AG09319 (cell line): ENCODE data around the gene ULK4.

Experiments
- DNase-seq: peaks from one replicate; pipeline ENCODE4 v3.0.0-alpha.2; 2010; ENCODE audit warnings: low read depth; ENCODE audit errors: extremely low read depth
- CTCF ChIP-seq: IDR thresholded peaks from 2 replicates; pipeline ENCODE4 v1.5.1; 2011; ENCODE audit warnings: low read depth, mild to moderate bottlenecking, inconsistent platforms, low read length, moderate library complexity

Gene ULK4

GRCh38 chr3:41673650-41674049 lies 288.3 kb downstream of the ULK4 start:
- DNase-seq: no peak
- TF ChIP-seq CTCF: no peak

GRCh38 chr3:41668379-41668778 lies 293.5 kb downstream of the ULK4 start:
- TF ChIP-seq CTCF: no peak
- no peak for DNase-seq

- DNase-seq: no peak
- TF ChIP-seq CTCF: no peak
Observed at GRCh38 chr3:41662288-41662687, 299.6 kb downstream of the ULK4 start.

GRCh38 chr3:41661796-41662195 lies 300.1 kb downstream of the ULK4 start:
- TF ChIP-seq CTCF: no peak
- DNase-seq: no peak

- no peak for DNase-seq
- no peak for TF ChIP-seq CTCF
Observed at GRCh38 chr3:41660510-41660909, 301.4 kb downstream of the ULK4 start.

- DNase-seq: no peak
- TF ChIP-seq CTCF: no peak
Observed at GRCh38 chr3:41653571-41654239, 308.2 kb downstream of the ULK4 start.

GRCh38 chr3:41652931-41653330 lies 309.0 kb downstream of the ULK4 start:
- no peak for DNase-seq
- no peak for TF ChIP-seq CTCF
